GM21576 (cell line): ENCODE data around the gene PIK3CG.

ENCODE experiments used
- ATAC-seq: cut with Tn5 transposase; IDR thresholded peaks from one replicate; pipeline ENCODE4 v1.9.1; 2021; ENCODE audit warnings: mild to moderate bottlenecking, moderate library complexity; ENCODE audit not compliant: unreplicated experiment

The PIK3CG gene

GRCh38 chr7:106858618-106859532, 6.2 kb upstream of the PIK3CG start:
- no peak for ATAC-seq

- ATAC-seq = no peak
Observed at GRCh38 chr7:106862317-106863089, 2.6 kb upstream of the PIK3CG start.

- ATAC-seq = no peak
Observed at GRCh38 chr7:106863274-106863997, 1.6 kb upstream of the PIK3CG start.

- ATAC-seq = peak; percentile 48
Observed at GRCh38 chr7:106864298-106865081, 592 bp upstream of the PIK3CG start.

- ATAC-seq = peak; percentile 36
Observed at GRCh38 chr7:106866298-106867281, 1.5 kb downstream of the PIK3CG start.

GRCh38 chr7:106867641-106868351, 2.7 kb downstream of the PIK3CG start:
- ATAC-seq = no peak

GRCh38 chr7:106868364-106868763, 3.3 kb downstream of the PIK3CG start:
- ATAC-seq = no peak

GRCh38 chr7:106869954-106870353, 4.9 kb downstream of the PIK3CG start:
- ATAC-seq = no peak

GRCh38 chr7:106870528-106870927, 5.4 kb downstream of the PIK3CG start:
- no peak for ATAC-seq

GRCh38 chr7:106870983-106871410, 5.9 kb downstream of the PIK3CG start:
- ATAC-seq = peak; percentile 86

GRCh38 chr7:106871793-106872571, 6.9 kb downstream of the PIK3CG start:
- ATAC-seq = no peak

GRCh38 chr7:106872763-106873162, 7.7 kb downstream of the PIK3CG start:
- ATAC-seq = no peak

- ATAC-seq = no peak
Observed at GRCh38 chr7:106874076-106874475, 9.0 kb downstream of the PIK3CG start.

GRCh38 chr7:106875508-106875907, 10.4 kb downstream of the PIK3CG start:
- ATAC-seq = no peak

- no peak for ATAC-seq
Observed at GRCh38 chr7:106878748-106879439, 13.8 kb downstream of the PIK3CG start.

- no peak for ATAC-seq
Observed at GRCh38 chr7:106881984-106882383, 16.9 kb downstream of the PIK3CG start.

GRCh38 chr7:106883456-106884026, 18.5 kb downstream of the PIK3CG start:
- no peak for ATAC-seq
